NCI-H2171 treated with DMSO at 0.1 percent for 48 hours (cell line): Measurements from ENCODE around the gene SLC25A29.
"Not testable (repeated sequence)": the region's sequence is repeated elsewhere in the genome, so short reads cannot be mapped to it uniquely, and the experiment has no call there.

Experiments used
- DNase-seq: peaks from one replicate; lab custom pipeline; 2025; lab: John Stamatoyannopoulos, UW

The SLC25A29 gene

DNA sequence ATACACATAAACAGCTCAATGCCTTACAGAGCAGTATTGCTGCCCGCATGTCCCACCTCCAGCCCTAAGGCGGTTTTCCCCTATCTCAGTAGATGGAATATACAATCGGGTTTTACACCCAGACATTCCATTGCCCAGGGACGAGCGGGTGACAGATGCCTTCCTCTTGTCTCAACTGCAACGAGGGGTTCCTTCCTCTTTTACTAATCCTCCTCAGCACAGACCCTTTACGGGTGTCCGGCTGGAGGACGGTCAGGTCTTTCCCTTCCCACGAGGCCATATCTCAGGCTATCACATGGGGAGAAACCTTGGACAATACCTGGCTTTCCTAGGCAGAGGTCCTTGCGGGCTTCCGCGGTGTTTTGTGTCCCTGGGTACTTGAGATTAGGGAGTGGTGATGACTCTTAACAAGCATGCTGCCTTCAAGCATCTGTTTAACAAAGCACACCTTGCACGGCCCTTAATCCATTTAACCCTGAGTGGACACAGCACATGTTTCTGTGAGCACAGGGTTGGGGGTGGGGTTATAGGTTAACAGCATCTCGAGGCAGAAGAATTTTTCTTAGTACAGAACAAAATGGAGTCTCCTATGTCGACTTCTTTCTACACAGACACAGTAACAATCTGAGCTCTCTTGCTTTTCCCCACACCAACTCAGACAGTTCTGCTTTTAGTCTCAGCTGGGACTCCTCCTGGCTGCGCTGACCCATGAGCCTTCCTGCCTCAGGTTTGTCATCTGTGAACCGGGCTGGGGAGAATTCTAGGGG lies 6.0 kb upstream of the SLC25A29 start:
- DNase-seq: not testable (repeated sequence)

DNA sequence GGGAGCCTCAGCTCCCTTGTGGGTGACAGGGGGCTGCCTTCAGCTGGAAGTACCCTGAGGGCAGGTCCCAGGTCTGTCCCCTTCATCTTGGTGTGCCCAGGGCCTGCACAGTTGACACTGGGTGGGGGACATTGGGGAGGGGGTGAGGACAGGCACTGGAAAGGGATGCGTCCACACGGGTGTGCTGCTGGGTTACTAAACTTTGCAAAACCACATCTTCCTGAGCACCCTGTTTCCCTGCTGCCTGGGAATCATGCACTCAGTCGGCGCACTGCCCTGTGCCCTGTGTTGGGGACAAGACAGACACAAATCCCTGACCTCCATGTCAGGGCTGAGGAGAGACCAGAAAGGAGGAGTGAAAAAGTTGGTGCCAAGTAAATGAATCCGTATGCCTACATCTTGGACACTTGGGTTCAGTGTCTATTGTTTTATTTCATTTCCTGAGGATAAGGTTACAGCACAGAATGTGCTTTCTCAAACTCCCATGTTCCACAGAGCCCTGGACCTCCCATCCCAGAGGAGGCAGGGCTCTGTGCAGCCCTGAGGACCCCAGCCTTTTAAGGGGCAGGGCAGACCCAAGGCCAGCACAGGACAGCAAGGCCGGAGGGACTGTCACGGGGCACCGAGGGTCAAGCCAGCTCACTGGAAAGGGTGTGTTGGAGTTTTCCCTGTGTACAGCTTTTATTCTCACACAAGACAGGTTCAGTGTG lies 2.9 kb upstream of the SLC25A29 start:
- DNase-seq: no peak

DNA sequence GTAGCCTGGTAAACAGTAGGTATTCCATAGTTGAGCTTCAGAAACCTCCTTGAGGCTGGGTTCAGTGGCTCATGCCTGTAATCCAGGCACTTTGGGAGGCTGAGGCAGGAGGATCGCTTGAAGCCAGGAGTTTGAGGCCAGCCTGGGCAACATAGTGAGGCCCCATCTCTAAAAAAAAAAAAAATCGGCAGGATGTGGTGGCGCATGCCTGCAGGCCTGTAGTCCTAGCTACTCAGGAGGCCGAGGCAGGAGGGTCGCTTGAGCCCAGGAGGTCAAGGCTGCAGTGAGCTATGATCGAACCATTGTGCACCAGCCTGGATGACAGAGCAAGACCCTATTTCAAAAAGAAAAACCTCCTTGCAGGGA lies 2.2 kb upstream of the SLC25A29 start:
- DNase-seq: not testable (repeated sequence)

DNA sequence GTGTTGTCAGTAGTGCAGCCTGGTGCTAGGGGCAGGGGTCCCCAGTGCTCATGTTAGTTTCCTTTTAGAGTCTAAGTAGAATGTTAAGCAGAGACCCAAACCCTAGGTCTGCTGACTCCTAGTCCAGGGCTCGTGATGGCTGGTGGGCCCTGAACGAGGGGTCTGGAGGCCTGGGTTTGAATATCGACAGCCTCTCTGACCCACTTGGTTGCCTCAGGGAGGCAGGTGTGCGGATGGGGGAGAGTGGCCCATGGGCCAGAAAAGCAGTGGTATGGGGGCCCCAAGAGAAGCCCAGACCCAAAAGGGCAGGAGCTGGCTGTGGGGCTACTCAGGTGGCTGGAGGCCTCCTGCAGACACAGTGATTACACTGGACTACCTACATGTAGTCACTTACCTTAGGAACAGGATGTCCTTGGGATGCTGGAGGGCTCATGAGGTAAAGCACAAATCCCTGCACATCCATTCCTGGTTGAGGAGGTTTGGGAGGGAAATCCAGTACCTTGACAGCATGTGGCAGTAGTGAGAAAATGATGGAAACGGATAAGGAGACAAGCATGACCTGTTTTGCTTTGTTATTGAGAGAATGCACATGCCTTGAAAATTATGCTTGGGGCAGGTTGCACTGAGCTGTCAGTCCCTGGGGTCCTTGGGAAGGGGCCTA lies 1.7 kb upstream of the SLC25A29 start:
- peak; percentile 23 for DNase-seq

DNA sequence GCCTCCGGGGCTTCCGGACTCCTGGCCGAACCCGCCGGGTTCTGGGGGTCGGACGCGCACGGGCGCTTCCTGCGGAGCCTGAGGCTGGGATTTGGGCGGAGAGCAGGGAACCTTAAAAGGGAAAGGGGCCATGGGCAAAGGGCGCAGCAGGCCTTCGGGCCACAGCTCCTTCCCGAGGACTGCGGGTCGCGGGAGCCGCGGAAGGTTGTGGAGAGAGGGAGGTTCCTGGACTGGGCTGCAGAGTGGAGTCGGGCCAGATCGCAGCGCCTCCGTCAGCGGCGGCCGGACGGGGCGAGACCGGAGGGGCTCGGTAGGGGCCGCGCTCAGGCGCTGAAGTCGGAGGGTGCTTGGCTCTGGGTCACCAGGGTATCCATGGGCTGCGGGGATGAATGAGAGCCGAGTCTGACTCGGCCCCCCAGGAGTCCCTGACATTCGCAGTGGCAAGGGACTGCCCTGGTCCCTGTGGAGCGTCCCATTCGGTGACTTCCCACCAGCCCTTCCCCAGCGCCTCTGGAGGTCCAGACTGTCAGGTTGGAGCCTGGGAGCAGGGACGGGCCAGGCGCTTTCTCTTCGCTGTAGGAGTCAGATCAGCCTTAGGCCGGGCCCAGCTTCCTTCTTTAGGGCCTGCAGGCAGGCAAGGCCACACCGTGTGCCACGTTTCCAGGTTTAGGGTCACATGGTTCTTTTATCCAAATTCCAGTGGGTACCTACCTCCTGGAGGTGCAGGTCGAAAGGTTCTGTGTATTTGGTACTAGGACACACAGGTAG lies 938 bp upstream of the SLC25A29 start:
- DNase-seq: no peak

DNA sequence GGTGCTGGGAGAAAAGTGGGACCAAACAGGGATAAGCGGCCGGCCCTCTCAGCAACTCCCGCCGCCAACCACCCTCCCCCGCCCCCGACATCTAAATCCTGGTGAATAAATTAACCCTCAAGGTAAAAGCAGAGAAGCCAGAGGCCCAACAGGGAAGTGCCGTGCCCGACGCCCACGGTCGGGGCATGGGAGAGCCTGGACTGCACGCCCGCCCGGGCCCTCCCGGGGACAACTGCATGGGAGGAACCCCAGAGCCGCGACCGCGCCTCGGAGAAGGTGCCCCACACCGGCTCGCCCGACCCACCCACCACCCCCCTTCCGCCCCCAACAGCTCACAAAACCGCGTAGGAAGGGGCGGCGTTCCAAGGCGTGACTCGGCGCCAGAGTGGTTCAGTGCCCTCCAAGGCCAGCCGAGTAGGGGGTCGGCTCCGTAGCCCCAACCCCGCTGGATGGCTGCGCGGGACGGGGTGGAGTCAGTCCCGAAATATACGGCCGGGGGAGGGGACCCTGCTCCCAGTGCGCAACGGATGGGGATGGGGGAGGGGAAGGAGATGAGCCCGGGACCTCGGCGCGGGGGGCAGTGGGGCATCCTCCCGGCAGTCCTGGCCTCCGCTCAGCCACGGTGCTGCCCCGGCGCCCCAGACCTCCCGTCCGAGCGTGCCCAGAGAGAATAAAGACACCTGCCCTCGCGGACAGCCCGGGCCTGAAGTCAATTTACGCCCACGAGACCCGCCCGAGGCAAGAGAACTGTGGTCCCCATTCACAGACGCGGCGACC lies 732 bp downstream of the SLC25A29 start:
- DNase-seq: peak; percentile 43

DNA sequence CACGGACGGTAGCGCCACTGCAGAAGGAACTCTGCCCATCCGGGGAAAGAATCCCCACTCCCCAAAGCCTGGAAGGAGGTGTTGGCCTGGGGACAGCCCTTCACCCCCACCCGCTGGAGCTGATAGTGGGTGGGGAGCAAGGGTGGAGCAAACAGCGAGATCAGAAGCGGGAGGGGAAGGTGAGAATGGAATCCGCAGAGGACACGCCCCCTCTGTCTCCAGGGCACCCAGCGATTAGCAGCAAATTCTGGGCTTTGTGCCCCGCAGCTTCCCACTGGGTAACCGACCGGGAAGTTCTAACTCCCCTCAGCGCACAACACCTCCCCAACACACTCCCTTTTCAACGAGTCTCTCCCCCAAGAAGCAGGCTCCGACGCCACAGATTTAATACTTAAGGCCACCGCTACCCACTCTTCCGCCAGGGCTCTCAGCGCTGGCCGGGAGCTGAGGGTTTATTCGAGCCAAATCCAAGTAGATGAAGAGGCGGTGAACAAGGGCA lies 1.4 kb downstream of the SLC25A29 start:
- peak; percentile 55 for DNase-seq

DNA sequence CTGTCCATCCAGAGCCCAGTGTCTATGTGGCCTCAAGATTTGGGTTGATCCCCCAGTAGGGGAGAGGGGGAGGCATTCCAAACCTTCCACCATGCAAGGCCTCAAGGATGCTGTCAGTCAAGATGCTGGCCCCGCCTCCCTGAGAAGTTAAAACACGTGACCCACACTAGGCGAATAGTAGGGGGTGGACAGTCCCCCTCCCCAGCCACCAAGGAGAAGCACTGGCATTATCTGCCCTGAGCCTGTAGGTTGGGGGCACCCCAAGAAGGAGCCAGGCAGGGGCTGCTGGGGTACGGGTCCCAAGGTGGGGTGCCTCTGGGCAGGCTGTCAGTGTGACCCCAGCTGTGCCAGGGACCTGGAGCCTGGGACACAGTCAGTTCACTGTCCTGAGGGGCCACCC lies 2.3 kb downstream of the SLC25A29 start:
- DNase-seq: no peak

DNA sequence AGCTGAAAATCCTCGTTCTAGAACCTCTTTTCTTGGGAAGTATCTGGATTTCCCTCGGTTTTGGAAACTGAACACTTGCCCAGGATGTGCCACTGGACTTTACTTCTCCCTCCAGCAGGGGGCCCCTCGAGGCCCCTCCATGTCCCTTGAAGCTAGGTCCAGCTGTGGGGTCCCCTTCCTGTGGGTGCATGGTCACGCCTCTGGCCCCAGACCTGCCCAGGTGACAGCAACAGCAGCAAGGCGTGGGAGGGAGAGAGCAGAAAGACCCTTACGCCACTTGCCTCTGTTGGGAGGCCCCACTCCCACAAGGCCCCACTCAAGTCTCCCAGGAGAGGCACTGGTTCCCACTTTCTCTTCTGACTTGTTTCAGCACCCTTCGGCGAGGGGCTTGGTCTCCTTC lies 3.1 kb downstream of the SLC25A29 start:
- DNase-seq: no peak

DNA sequence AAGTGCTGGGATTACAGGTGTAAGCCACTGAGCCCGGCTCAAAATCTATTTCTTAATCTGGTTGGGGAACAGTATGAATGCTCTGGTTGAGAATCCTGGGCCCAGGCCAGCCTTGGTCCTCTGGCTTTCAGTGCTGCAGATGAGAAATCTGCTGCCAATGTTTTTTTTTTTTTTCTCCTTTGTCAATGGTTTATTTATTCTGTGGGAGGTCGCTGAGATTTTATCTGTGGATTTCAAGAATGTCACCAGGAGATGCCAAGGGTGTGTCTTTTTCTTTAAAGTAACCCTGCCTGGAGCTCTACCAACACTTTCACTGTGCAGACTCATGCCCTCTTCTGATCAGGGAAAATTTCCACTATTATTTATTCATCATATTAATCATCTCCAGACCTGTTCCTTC lies 3.6 kb downstream of the SLC25A29 start:
- DNase-seq: no peak

DNA sequence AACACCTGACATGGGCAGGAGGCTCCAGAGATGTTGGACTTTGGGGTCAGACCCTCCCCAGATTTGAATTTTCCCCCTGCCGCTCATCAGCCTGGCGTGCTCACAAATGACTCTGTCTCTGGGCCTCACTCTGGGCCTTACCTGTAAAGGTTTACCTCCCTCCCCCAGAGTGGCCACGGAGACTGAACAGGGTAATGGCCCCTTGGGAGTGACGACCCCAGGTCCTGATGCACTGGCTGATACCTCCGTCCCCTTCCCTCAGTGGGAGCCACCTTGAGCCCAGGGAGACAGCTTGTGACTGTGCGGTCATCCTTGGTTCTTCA lies 7.0 kb downstream of the SLC25A29 start:
- DNase-seq: no peak

DNA sequence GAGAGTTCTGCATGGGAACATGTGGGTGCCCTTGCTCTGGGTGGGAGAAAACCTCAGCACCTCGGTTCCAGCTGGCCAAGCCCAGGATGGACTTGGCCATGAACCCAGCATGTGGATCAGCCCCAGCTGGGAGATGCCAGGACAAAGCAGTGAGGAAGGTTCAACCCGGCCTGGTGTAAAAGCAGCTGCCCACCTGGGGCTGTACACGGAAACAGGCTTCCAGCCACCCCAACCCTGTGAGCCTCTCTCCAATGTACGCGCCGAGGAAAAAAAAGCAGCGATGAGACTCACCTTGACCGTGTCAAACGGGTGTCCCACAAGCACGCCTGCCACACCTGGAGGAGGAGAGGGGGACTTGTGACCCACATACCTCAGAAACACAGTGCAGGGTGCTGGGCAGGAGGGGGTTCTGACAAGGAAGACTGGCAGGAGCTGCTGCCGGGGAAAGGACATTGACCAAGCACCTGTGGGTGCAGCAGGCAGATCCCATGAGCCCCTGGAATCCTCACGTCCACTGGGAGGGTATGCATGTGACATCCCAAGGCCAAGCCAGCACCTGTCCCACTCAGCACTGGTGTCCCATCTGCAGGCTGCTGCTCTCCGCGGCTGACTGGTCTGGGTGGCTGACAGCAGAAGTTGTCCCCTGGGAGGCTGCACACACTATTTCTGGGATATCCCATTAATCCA lies 7.5 kb downstream of the SLC25A29 start:
- DNase-seq: peak; percentile 15

DNA sequence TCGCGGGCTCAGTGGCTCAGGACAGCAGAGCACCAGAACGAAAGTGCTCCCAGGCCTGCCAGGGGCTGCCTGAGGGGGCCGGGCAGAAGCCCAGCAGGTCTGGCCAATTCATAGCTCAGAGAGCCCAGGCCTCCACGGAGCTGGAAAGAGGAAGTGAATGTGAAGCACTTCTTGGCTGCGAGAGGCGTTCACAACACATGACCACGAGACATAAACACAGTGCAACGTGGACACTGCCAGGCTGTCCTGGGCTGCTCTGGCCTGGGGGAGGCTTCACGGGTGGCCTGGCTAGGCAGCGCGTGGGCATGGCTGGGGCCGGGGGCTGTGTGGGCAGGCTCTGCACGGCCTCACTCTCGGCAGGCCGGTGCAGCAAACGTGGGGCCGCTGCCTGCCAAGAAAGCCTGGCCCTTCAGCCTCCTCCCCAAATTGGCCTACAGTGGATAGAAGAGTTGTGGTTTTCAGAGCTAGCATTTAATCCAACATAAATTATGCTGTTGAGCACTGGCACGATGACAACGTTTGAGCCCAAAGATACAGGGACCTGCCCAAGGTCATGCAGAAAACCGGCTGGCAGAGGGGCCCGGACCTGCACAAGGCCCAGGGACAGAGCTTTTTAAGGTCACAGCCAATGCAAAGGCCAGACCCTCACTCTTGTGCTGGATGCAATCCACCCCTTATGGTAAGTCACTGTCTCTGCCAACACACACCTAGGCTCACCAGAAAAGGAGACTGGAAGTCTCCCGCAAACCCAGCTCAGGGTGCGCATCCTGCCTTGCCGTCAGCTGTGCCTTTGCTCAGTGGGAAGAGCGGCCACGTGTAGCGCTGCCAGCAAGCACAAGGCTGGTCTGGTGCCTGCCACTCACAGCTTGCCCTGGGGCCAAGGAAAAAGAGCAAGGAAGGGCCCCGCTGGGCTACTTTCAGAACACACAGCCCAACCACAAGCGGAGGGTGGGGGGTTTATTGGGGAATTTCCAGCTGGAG lies 8.6 kb downstream of the SLC25A29 start:
- no peak for DNase-seq

DNA sequence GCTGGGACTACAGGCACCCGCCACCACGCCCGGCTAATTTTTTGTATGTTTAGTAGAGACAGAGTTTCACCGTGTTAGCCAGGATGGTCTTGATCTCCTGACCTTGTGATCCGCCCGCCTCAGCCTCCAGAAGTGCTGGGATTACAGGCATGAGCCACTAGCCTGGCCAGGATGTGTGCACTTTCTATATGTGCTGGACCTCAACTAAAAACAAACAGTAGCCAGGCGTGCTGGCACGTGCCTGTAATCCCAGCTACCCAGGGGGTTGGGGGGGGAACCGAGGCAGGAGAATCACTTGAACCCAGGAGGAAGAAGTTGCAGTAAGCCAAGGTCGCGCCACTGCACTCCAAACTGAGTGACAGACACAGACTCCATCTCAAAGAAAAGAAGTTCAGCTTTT lies 9.5 kb downstream of the SLC25A29 start:
- DNase-seq: not testable (repeated sequence)

DNA sequence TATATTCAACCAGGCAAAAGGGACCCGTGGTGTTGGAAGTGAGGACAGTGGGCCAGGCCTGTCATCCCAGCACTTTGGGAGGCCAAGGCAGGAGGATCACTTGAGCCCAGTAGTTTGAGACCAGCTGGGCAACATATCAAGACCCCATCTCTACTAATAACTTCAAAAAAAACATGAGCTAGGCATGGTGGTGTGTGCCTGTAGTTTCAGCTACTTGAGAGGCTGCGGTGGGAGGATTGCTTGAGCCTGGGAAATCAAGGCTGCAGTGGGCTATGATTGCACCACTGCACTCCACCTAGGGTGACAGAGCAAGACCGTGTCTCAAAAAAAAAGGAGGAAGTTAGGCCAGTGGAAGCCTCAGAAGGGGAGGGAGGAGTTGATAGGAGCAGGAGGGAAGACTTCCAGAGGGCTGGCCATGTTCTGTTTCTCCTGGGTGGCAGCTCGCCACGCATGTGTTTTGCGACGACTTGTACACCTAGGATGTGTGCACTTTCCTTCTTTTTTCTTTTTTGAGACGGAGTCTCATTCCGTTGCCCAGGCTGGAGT lies 10.1 kb downstream of the SLC25A29 start:
- DNase-seq: no peak

DNA sequence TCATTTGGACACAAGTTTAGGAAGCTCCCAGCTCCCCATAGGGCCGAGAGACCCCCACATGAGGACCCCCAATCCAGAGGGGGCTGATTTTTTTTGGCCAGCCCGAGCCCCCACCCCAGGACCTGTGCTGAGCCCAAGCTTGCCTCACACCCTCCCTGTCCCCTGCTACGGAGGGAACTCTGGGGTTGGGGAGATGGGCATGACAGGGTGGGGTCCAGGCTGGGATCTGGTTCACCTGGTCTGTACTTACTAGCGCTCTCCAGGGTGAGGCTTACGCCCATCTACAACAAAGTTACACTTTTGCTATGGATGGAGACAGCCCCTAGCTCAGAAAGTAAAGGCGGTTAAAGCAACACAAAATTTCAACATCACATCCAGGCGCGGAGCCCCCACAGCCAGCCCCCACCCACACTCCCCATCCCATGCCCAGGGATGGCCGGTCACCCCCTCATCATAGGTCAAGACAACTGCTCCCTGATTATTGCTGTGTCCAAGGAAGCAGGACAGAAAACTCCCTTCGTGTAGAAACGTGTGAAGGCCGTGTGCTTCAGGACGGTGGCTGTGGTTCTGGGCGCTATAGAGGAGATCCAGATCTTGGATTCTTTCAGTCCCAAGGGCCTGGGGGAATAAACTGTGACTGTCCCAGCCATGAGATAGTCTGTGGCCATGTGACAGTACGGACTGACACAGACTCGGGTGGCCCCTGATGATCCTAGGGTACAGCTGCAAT lies 10.7 kb downstream of the SLC25A29 start:
- no peak for DNase-seq

DNA sequence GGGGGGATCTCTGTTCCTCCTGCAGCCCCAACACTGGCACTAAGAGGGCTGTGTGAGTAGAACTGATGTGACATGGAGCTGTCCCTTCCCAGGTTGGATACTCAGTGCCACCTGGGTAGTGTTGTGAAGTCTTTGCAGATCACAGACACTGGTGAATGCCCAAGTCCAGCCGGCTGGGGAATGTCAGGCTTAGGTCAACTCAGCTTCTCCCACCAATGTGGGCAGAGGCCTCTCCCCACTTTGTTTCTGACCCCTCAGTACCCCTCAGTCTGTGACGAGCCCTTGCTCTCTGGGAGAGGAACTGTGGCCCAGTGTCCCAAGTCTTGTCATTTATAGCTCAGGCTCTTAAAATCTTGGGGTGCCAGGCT lies 11.3 kb downstream of the SLC25A29 start:
- no peak for DNase-seq

DNA sequence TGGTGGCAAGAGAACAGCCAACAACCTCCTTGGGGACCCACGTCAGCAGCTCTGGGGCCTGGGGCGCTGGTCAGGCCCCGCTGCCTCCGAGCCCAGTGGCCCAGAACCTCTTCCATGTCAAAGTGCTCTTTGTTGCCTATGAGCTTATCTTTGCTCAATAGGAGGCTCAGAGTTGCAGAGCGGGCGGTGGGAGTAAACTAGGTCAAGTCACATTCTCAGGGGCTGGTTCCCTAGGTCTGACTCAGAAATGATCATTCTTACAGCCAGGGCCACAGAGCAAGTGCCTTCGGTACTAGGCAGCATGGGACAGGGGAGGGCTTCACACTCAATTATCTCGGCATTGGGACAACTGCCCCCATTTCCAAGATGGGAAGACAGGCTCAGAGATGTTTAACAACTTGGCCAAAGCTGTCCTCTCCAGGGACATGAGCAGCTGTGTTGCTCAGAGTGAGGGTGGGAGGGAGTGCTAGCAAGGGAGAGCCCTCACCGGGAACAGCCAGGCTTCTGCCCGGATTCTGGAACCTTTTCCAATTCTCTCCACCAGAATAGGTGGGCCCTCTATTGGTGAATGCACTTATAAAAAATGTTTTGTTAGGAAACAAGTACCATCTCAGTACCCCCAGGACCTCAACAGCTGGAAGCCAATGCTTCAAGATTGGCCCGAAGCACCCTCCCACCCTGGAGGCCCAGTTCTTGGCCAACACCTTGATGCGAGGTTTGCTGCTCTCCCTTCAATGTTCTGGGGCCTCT lies 11.9 kb downstream of the SLC25A29 start:
- DNase-seq: no peak
